ENCODE data around the gene PLCL2.

DNA sequence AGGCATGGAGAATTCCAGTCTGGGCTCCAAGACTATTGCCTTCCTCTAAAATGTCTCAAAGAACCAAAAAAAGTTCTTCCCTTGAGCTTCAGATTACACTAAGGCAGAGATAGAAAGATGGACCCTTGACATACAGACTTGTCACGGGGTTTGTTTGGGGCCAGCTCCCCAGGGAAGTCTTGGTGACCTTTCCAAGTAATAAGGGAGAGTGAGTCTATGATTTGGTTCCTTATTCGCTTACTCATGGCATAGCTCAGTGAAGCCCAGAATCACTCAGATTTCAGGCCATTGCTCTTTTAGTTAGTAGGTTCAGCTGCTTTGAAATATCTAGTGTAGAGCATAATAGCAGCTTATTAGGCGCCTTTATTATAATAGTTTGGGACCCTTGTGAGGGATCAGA lies 90.3 kb downstream of the PLCL2 start:
- TF ChIP-seq CTCF (IDR thresholded peaks at IDR 0.05; ENCODE audit: low read depth, low read length, missing input control): no peak
- no peak for TF ChIP-seq HNF4G (IDR thresholded peaks at IDR 0.05)
- TF ChIP-seq, protein P1, sequence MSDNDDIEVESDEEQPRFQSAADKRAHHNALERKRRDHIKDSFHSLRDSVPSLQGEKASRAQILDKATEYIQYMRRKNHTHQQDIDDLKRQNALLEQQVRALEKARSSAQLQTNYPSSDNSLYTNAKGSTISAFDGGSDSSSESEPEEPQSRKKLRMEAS (IDR thresholded peaks at IDR 0.05): no peak
- no peak for TF ChIP-seq SP1 (IDR thresholded peaks at IDR 0.05)
